Prostate gland (tissue), 2 donors: ENCODE data around the gene FAM240B. TPM values are rescaled to one million over a fixed set of nuclear protein-coding genes. Genes with fewer than 3 reads are reported as not detected.

Source experiments
- DNase-seq: peaks from one replicate; pipeline ENCODE4 v3.0.0-alpha.2; 2019; ENCODE audit warnings: low spot score
- H3K27ac ChIP-seq, 2 donors: fragments of 200-600 bp; sonication (generic); 2 replicates each; pipeline ENCODE4 v1.5.1; 2017 to 2019
- H3K27me3 ChIP-seq: fragments of 200-600 bp; sonication (generic); replicated peaks from 2 replicates; pipeline ENCODE4 v1.5.1; 2019; ENCODE audit not compliant: insufficient read depth
- H3K36me3 ChIP-seq, 2 donors: fragments of 200-600 bp; sonication (generic); 1 replicate in 1 of 2; 2 replicates in 1 of 2; pipeline versions ENCODE4 v1.5.1 to v1.8.1; 2017 to 2019
- H3K4me1 ChIP-seq: fragments of 200-600 bp; sonication (generic); replicated peaks from 2 replicates; pipeline ENCODE4 v1.5.1; 2019
- H3K4me3 ChIP-seq, 2 donors: fragments of 200-600 bp; sonication (generic); 2 replicates each; pipeline ENCODE4 v1.5.1; 2017 to 2019
- H3K9me3 ChIP-seq: fragments of 200-600 bp; sonication (generic); 2 replicates; pipeline ENCODE4 v1.5.1; 2017
- POLR2A ChIP-seq: fragments of 450-650 bp; IDR thresholded peaks from one replicate; pipeline ENCODE4 v1.6.1; 2016; ENCODE audit warnings: antibody characterized with exemption, mild to moderate bottlenecking
- POLR2AphosphoS5 ChIP-seq: sonication (generic); formaldehyde crosslinking; IDR thresholded peaks from one replicate; pipeline ENCODE4 v1.6.1; 2017; ENCODE audit warnings: antibody characterized with exemption
- WGBS: methylation state at CpG from one replicate; pipeline ENCODE4 v1.1.5; 2018; 5-methylcytosine and 5-hydroxymethylcytosine counted together
- intact Hi-C: fragments of 100-400 bp; cut with DNase I; formaldehyde crosslinking; loops from one replicate; pipeline ENCODE4 v1.14.2; 2022
- total RNA-seq, 2 donors: library from RNA; depleted of rRNA; stranded (reverse); fragments of >200 nt; gene quantifications; one replicate each; pipeline ENCODE4 v1.1.0, GENCODE V29; 2016
- TF ChIP-seq, protein P1 (sequence below), 4 experiments: fragments of 200-600 bp in 2 of 4; fragments of 450-650 bp in 2 of 4; sonication (generic) in 2 of 4; IDR thresholded peaks; 1 replicate in 3 of 4; 2 replicates in 1 of 4; pipeline ENCODE4 v1.5.1; 2016 to 2019; ENCODE audit warnings: antibody characterized with exemption in 4 of 4, mild to moderate bottlenecking in 2 of 4, moderate library complexity in 2 of 4

Gene FAM240B
- total RNA-seq, 2 donors from 2014 or later: 2.0 TPM; not detected in 1

DNA sequence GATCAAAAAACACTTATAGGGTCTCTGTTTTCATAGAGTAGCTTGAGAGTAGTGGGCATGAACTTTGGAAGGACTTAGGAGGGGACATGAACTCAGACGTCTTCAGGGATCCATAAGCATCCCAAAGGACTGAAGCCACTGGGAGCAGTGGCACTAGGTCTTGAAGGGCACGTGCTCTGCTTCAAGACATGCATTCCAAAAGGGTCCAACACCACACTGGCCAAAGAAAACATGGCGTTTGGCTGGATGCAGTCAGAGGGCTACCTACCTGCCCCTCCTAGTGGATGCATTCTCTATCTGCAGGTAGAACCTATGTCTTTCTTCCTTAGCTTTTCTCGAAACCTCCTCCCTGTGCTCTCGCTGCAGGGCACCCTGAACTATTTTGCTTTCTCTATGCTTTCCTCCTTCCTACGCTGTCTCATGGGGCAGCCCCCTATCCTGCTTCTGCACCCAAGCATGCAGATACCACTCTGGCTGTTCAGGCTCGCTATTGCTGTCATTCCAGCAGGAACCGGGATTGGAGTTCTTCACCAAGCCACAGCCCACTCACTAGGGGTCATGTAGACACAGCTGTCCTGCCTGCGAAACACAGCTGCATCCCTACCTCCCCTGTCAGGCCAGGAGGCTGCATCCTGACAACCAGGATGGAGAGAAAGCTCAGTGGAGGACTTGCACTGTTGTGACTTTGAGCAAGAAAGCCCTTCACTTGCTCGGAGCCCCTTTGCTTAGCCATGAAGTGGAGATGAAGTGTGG lies 11.9 kb downstream of the FAM240B start:
- no peak overlapping the region for H3K27ac ChIP-seq
- intact Hi-C loops: no loop called here
- WGBS: 71% methylated on average over 10 of the region's 10 CpGs
- TF ChIP-seq, protein P1, sequence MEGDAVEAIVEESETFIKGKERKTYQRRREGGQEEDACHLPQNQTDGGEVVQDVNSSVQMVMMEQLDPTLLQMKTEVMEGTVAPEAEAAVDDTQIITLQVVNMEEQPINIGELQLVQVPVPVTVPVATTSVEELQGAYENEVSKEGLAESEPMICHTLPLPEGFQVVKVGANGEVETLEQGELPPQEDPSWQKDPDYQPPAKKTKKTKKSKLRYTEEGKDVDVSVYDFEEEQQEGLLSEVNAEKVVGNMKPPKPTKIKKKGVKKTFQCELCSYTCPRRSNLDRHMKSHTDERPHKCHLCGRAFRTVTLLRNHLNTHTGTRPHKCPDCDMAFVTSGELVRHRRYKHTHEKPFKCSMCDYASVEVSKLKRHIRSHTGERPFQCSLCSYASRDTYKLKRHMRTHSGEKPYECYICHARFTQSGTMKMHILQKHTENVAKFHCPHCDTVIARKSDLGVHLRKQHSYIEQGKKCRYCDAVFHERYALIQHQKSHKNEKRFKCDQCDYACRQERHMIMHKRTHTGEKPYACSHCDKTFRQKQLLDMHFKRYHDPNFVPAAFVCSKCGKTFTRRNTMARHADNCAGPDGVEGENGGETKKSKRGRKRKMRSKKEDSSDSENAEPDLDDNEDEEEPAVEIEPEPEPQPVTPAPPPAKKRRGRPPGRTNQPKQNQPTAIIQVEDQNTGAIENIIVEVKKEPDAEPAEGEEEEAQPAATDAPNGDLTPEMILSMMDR (IDR thresholded peaks at IDR 0.05): peak in 1 of 4 experiments; percentile 14
- no peak for TF ChIP-seq POLR2AphosphoS5
- no peak for DNase-seq
- no peaks in the 10 kb centered on the region for H3K4me1 ChIP-seq
- no peaks in the 10 kb centered on the region for H3K27me3 ChIP-seq
- H3K36me3 ChIP-seq: no peaks in the 10 kb centered on the region
- H3K4me3 ChIP-seq: no peak overlapping the region
- no peaks in the 10 kb centered on the region for H3K9me3 ChIP-seq

DNA sequence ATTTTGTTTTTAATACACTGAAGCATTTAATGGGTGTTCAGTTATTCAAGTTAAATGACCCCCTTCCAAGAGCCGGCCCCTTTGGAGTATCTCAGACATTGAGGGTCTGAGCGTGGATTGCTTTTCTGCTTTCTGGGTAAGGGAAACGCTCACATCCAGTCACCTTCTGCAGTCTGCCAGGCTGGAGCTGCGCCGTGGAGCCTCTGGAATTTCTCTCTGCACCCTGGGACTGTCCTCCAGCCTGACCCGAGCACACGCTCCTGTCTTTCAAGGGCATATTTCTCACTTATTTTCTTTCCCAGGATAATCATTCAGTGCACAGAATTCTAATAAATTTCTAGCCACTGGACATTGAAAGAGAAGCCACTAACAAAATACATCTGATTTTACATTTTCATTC lies 13.4 kb downstream of the FAM240B start:
- intact Hi-C loops: no loop called here
- no peak for TF ChIP-seq POLR2AphosphoS5
- TF ChIP-seq, protein P1 (IDR thresholded peaks at IDR 0.05): no peak
- TF ChIP-seq POLR2A: no peak
- H3K4me3 ChIP-seq: no peak overlapping the region
- no peaks in the 10 kb centered on the region for H3K27me3 ChIP-seq
- H3K36me3 ChIP-seq: no peaks in the 10 kb centered on the region
- no peak for DNase-seq
- no peaks in the 10 kb centered on the region for H3K9me3 ChIP-seq
- no peak overlapping the region for H3K27ac ChIP-seq
- 50% methylated on average over 7 of the region's 7 CpGs for WGBS
- no peaks in the 10 kb centered on the region for H3K4me1 ChIP-seq

DNA sequence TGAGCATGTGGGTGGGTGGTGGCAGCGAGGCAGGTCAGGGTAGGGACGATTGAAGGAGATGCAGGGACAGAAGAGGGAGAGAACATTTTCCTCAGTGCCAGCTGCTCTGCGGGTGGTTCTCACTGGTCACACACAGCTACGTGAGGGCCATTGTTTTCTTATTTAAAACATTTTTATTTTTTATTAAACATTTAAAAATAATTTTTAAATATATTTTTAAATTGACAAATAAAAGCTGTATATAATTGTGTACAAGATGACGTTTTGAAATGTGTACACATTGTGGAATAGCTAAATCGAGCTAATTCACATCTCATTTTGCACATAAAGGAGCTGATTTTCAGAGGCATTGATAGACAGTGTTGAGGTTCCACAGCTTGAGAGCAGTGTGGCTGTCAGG lies 14.0 kb downstream of the FAM240B start:
- Histone ChIP-seq H3K9me3 (no peaks in the 10 kb centered on the region), H3K27me3 (no peaks in the 10 kb centered on the region), H3K36me3 (no peaks in the 10 kb centered on the region), H3K4me3 (no peak overlapping the region), H3K4me1 (no peaks in the 10 kb centered on the region), H3K27ac (no peak overlapping the region)
- intact Hi-C loops: no loop called here
- TF ChIP-seq, protein P1 (IDR thresholded peaks at IDR 0.05): no peak
- TF ChIP-seq POLR2AphosphoS5 (no peak), POLR2A (no peak)
- WGBS: 82% methylated on average over 6 of the region's 6 CpGs
- DNase-seq: no peak

DNA sequence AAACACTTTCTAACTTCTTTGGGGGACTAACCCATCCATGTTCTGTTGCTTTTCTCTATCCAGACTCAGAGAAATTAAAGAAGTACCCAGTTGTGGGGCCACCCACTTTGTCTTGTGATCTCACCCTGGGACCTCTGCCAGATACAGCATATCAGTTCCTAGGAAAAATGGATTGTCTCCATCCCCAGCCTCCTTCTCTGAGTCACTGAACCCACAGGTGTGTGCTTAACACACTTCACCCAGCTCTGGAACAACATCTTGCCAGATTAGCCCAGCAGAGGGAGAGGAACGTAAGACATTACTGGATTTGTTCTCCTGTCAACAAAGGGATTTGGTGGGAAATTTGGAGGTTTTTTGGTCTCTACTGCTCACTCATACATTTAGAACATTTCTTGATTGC lies 19.2 kb downstream of the FAM240B start:
- TF ChIP-seq POLR2AphosphoS5: no peak
- TF ChIP-seq, protein P1 (IDR thresholded peaks at IDR 0.05): no peak
- no peak for TF ChIP-seq POLR2A
- no peaks in the 10 kb centered on the region for H3K27me3 ChIP-seq
- H3K9me3 ChIP-seq: no peaks in the 10 kb centered on the region
- H3K27ac ChIP-seq: no peak overlapping the region
- H3K36me3 ChIP-seq: no peaks in the 10 kb centered on the region
- 60% methylated on average over 1 of the region's 1 CpG for WGBS
- DNase-seq: no peak
- intact Hi-C loops: no loop called here
- H3K4me3 ChIP-seq: no peak overlapping the region
- no peaks in the 10 kb centered on the region for H3K4me1 ChIP-seq

DNA sequence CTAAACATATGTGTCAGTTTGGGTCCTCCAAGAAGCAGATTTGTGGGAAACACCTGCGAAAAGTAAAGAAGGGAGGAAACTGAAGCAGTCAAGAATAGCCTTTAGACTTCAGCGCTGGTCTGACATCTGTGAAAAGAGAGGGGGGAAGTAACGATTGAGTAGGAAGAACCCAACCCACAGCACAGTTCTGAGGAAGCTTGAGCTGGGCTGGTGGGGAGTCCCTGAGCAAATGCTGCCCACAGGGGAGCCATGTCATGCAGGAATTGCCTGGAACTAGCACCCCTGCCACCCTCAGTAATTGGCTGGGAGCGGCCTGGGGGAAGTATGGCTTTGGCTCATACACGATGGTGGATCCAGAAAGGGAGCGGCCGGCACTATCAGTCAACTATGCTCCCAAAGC lies 20.6 kb downstream of the FAM240B start:
- H3K4me1 ChIP-seq: no peaks in the 10 kb centered on the region
- H3K36me3 ChIP-seq: no peaks in the 10 kb centered on the region
- 92% methylated on average over 7 of the region's 7 CpGs for WGBS
- no peak overlapping the region for H3K27ac ChIP-seq
- no peaks in the 10 kb centered on the region for H3K9me3 ChIP-seq
- no peak overlapping the region for H3K4me3 ChIP-seq
- no peaks in the 10 kb centered on the region for H3K27me3 ChIP-seq
- intact Hi-C loops: no loop called here
- TF ChIP-seq, protein P1 (IDR thresholded peaks at IDR 0.05): no peak
- TF ChIP-seq POLR2A (no peak), POLR2AphosphoS5 (no peak)
- DNase-seq: no peak
